LNCAP (cell line): Measurements from ENCODE around the gene SLC6A5.

Source experiments
- TF ChIP-seq, protein P1 (sequence below): fragments of 450-650 bp; IDR thresholded peaks from 2 replicates; pipeline ENCODE4 v1.5.1; 2017; ENCODE audit warnings: mild to moderate bottlenecking

The SLC6A5 gene

DNA sequence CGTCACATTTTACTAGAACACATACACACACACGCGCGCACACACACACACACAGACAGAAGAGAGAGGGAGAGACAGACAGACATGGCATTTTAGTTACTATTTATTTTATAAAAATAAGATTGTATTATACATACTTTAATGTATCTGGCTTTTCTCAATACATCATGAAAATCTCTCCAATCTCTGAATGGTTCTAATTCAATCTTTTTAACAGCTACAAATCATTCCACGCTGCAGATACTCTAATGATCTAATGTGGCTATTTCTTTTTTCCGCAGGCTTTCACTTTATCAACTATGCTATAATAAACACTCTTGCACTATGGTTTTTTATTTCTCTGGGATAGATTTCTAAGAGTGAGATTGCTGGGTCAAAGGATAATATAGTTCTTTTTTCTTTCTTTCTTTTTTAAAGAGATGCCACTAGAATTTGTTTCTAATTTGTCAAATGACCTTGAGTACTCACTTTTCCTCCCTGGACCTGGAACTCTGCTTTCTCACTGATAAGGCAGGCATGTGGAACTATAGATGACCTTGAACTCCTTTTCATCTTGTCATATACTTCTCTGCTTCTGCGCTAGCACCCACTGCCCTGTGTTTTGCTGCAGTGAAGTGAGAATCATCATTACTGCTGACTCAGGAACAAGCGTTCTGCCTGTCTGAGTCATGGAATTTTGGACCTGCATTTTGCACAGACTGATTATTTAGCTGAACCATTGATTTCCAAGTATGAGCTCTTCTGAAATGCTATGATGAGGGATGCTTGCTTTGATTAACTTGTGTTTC, 4.9 kb upstream of the SLC6A5 start:
- TF ChIP-seq, protein P1, sequence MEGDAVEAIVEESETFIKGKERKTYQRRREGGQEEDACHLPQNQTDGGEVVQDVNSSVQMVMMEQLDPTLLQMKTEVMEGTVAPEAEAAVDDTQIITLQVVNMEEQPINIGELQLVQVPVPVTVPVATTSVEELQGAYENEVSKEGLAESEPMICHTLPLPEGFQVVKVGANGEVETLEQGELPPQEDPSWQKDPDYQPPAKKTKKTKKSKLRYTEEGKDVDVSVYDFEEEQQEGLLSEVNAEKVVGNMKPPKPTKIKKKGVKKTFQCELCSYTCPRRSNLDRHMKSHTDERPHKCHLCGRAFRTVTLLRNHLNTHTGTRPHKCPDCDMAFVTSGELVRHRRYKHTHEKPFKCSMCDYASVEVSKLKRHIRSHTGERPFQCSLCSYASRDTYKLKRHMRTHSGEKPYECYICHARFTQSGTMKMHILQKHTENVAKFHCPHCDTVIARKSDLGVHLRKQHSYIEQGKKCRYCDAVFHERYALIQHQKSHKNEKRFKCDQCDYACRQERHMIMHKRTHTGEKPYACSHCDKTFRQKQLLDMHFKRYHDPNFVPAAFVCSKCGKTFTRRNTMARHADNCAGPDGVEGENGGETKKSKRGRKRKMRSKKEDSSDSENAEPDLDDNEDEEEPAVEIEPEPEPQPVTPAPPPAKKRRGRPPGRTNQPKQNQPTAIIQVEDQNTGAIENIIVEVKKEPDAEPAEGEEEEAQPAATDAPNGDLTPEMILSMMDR, result no peak

DNA sequence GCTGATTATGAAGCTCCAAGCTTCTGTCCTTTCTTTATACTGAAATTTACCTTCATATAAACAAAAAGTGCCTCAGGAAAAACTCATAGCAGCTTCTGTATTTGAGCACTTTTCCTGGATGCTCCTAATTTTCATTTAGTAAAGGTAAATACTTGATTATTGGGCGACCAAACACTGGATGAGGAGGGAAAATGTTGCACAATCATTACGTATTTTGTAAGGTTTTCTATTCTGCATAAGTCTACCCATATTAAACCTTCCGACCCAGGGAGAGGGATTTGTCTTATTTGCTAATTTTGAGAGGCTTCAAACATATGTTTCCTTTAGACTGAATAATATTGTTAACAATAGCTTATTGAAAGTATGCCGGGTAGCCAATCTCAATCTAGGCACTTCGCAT, 4.3 kb upstream of the SLC6A5 start:
- TF ChIP-seq, protein P1, result no peak

DNA sequence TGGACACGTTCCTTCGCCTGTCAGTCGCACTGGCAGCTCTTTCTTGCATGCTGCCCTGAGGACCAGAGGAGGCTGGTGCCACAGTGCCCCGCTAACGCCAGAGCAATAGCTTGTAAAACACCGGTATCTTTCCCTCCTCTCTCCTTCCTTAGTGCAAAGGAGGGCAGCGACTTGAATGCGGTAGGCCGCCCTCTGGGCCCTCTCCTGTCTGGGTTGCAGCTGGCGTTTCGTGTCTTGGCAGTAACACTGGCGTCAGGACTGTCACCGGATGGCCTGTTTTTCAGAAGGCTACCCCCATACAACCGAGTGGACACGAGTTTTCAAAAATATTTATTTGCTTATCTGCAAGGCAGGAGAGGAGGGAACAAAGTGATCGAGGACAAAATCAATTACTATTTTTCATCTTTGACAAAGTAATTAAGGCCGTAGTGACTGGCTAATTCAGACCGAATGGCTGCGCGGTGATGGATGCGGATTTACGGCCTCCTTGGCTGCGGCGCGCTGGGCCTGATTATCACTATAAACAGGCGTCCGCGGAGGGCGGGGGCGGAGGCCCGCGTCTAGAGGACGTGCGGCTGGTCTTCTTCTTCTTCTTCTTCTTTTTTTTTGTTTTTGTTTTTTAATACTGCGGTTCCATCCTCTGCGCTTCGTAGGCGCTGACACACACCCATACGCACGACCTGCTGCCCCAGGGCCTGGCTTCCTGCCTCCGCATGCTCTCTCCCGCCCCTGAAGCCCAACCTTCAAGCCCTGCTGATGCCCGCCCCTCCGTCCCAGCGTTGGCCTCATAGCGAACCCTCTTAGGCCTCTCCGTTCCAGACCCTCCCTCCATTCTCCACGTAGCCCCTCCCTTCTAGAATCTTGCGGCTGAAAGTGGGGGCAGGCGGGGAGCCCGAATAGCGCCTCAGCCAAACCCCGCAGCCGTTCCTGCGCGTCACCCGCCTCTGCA, 2.9 kb upstream of the SLC6A5 start:
- TF ChIP-seq, protein P1, result no peak

DNA sequence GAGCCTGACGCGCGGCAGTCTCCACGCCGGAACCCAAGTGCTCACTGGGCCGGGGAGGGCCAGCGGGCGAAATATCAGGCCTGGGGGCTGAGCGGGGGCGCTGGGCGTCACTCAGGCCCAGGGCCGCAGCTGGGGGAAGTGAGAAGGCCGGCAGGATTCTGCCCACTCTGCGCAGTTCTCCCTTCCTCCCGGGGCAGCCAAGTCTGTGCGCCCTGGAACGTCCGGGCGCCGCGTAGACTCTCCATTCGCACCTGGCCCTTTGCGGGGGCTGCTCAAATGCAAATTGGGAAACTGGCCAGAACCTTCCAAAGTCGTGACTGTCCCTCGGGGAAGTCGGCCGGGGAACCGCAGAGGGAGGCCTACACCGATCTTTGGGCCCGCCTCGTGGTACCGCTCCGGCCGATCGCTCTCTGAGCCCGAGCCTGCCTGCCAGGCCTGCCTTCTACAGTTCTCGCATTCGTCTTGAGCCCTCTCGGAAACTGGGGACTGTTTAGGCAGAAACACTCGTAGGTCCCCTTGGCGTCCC, 2.2 kb upstream of the SLC6A5 start:
- TF ChIP-seq, protein P1, result no peak

DNA sequence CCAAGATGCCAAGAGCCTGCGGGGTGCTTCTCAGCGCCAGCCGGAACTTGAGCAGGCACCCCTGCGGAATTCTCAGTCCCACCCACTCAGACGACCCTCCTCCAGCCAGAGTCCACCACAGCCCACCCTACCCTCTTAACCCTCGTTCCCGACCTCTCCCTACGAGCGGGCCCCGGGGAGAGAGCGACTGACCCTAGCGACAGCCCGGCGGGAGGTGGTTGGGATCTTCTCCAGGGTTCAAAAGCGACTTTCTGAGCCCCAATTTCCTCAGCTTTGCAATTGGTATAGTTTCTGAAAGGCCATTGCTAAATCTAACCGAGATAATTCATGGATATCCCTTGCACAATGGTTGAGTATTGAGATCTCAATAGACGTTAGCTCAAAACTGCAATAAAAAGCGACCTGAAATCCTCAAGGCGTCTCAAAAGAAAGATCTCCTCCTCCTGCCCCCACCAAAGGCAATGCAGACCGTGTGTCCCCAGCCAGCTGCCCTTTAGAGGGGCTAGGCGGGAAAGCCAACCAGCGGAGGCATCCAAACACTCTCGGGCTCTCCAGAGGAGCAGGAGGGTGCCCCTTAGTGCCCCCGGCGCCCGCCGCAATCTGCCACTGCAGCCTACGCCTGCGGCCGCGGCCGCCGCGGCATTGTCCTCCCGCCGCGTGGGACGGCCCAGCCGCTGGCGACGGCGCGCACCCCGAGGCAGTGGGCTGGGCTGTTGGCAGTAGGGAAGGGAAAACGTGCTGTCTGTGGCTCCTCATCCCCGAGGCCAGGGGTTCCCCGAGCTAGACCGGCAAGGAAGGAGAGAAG, 1.5 kb upstream of the SLC6A5 start:
- TF ChIP-seq, protein P1, result no peak

DNA sequence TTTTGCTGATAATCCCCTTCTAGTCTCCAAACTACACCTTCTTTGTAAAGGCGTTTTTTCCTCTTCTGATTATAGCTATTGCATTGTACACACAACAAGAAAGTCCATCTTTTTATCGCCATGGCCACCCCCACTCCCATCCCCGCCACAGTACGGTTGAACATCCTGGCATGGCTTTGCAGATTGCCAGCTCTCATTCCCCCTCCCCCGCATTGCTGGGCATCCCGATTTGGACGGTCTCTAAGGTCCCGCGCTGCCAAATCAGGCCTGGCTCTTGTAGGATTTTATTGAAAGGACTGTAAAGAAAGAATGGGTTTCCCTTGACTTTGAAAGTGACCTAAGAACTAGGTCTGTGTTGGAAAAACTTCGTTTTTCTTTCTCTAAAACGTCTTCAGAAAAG, 916 bp upstream of the SLC6A5 start:
- TF ChIP-seq, protein P1, result no peak

DNA sequence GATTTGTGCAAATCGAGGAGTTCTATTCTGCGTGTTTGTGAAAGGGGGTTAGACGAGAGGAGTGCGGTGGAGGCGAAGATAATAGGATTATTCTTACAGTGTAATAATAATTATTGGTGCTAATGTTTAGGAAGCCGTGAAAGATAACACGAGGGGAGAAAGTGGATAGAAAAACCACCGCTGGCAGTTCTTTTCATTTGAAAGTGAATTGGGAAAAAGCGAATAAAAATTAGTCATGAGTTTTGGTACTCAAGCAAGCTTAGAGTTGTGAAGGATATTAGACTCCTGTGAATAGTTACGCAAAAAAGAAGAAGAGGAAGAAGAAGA, 575 bp downstream of the SLC6A5 start:
- TF ChIP-seq, protein P1, result no peak
